CD14-positive monocyte (primary cell): ENCODE results near the gene TOR1A. TPM values are rescaled to one million over a fixed set of nuclear protein-coding genes. Genes with fewer than 3 reads are reported as not detected.

Experiments used
- DNase-seq, 3 donors: peaks; one replicate each; pipeline ENCODE4 v3.0.0-alpha.2; 2011 to 2022
- H2AFZ ChIP-seq: 2 replicates; pipeline ENCODE4 v1.6.0; 2012; ENCODE audit warnings: mild to moderate bottlenecking, low read depth, low read length, inconsistent platforms; ENCODE audit not compliant: insufficient read depth, poor library complexity, severe bottlenecking
- H3K27ac ChIP-seq, 2 donors: 1 replicate in 1 of 2; 2 replicates in 1 of 2; pipeline ENCODE4 v1.5.1; 2012 to 2013; ENCODE audit warnings: low read length in 2 of 2, control low read depth in 1 of 2, inconsistent platforms in 1 of 2, low read depth in 1 of 2, mild to moderate bottlenecking in 1 of 2
- H3K27me3 ChIP-seq, 2 donors: one replicate each; pipeline versions ENCODE4 v1.6.0 to v1.6.1; 2011 to 2013; ENCODE audit warnings: low read length in 2 of 2; ENCODE audit not compliant: control insufficient read depth in 2 of 2, insufficient read depth in 2 of 2
- H3K36me3 ChIP-seq, 2 donors: replicated peaks in 1 of 2; 1 replicate in 1 of 2; 2 replicates in 1 of 2; pipeline versions ENCODE4 v1.5.1 to v1.6.1; 2012 to 2013; ENCODE audit warnings: low read length in 2 of 2, control low read depth in 1 of 2, inconsistent platforms in 1 of 2, mild to moderate bottlenecking in 1 of 2; ENCODE audit not compliant: insufficient read depth in 2 of 2, control insufficient read depth in 1 of 2
- H3K4me1 ChIP-seq, 2 donors: 1 replicate in 1 of 2; 2 replicates in 1 of 2; pipeline versions ENCODE4 v1.5.1 to v1.6.1; 2012 to 2013; ENCODE audit warnings: low read length in 2 of 2, control low read depth in 1 of 2, inconsistent platforms in 1 of 2, mild to moderate bottlenecking in 1 of 2, moderate library complexity in 1 of 2; ENCODE audit not compliant: insufficient read depth in 2 of 2, control insufficient read depth in 1 of 2
- H3K4me2 ChIP-seq: replicated peaks from 2 replicates; pipeline ENCODE3; 2012; ENCODE audit warnings: low read length, moderate library complexity, mild to moderate bottlenecking; ENCODE audit not compliant: poor library complexity, severe bottlenecking; ENCODE audit errors: extremely low read depth
- H3K4me3 ChIP-seq, 3 experiments: fragments of 200-600 bp in 1 of 3; sonication (generic) in 1 of 3; replicated peaks in 1 of 3; 1 replicate in 2 of 3; 2 replicates in 1 of 3; pipeline ENCODE4 v1.5.1; 2011 to 2013; ENCODE audit warnings: low read length in 3 of 3, mild to moderate bottlenecking in 3 of 3, control low read depth in 2 of 3, low read depth in 2 of 3, inconsistent platforms in 1 of 3, moderate library complexity in 1 of 3
- H3K79me2 ChIP-seq: 2 replicates; pipeline ENCODE4 v1.6.0; 2012; ENCODE audit warnings: mild to moderate bottlenecking, control low read depth, inconsistent platforms, low read length, moderate library complexity; ENCODE audit not compliant: insufficient read depth
- H3K9ac ChIP-seq: 2 replicates; pipeline ENCODE4 v1.6.0; 2017; ENCODE audit warnings: low read length, mild to moderate bottlenecking; ENCODE audit not compliant: insufficient read depth, poor library complexity, severe bottlenecking
- H3K9me3 ChIP-seq, 2 donors: replicated peaks in 1 of 2; 1 replicate in 1 of 2; 2 replicates in 1 of 2; pipeline versions ENCODE4 v1.5.1 to v1.6.1; 2012 to 2013; ENCODE audit warnings: low read length in 2 of 2, control low read depth in 1 of 2; ENCODE audit not compliant: control insufficient read depth in 1 of 2, insufficient read depth in 1 of 2
- H4K20me1 ChIP-seq: 2 replicates; pipeline ENCODE4 v1.6.0; 2012; ENCODE audit warnings: mild to moderate bottlenecking, low read length, control low read depth, moderate library complexity; ENCODE audit not compliant: insufficient read depth
- H3K27ac Mint-ChIP-seq, 7 donors: one replicate each; pipeline ENCODE4 v1.8.0; 2020; ENCODE audit warnings: mild to moderate bottlenecking in 7 of 7, mixed read lengths in 7 of 7, moderate library complexity in 6 of 7, inconsistent platforms in 2 of 7
- H3K27me3 Mint-ChIP-seq, 3 donors: one replicate each; pipeline ENCODE4 v1.8.0; 2021 to 2022; ENCODE audit warnings: low read depth in 3 of 3, mild to moderate bottlenecking in 3 of 3, mixed read lengths in 3 of 3, moderate library complexity in 3 of 3, inconsistent platforms in 1 of 3
- H3K36me3 Mint-ChIP-seq, 2 donors: one replicate each; pipeline ENCODE4 v1.8.0; 2020; ENCODE audit warnings: mixed read lengths in 2 of 2, inconsistent platforms in 1 of 2, mild to moderate bottlenecking in 1 of 2
- H3K4me1 Mint-ChIP-seq: one replicate; pipeline ENCODE4 v1.8.0; 2020; ENCODE audit warnings: mild to moderate bottlenecking, mixed read lengths
- H3K4me3 Mint-ChIP-seq, 2 donors: one replicate each; pipeline ENCODE4 v1.8.0; 2020; ENCODE audit warnings: mild to moderate bottlenecking in 2 of 2, mixed read lengths in 2 of 2, moderate library complexity in 1 of 2
- H3K9me3 Mint-ChIP-seq, 7 donors: one replicate each; pipeline ENCODE4 v1.8.0; 2020 to 2022; ENCODE audit warnings: mixed read lengths in 7 of 7, mild to moderate bottlenecking in 6 of 7, moderate library complexity in 6 of 7, inconsistent platforms in 2 of 7
- CTCF ChIP-seq: fragments of 200-600 bp; IDR thresholded peaks from one replicate; pipeline ENCODE4 v1.8.0; 2022; ENCODE audit warnings: antibody characterized with exemption, mild to moderate bottlenecking
- WGBS: methylation state at CpG from one replicate; pipeline ENCODE4 v1.1.5; 2013; ENCODE audit warnings: missing lambda C conversion rate; ENCODE audit not compliant: insufficient coverage; 5-methylcytosine and 5-hydroxymethylcytosine counted together
- intact Hi-C, 2 donors: fragments of 100-400 bp; cut with micrococcal nuclease; formaldehyde crosslinking; loops; one replicate each; pipeline versions ENCODE4 v1.15.0 to v1.15.1; 2023
- polyA plus RNA-seq, 3 donors: library from polyadenylated mRNA; depleted of rRNA in 1 of 3; unstranded in 2 of 3; stranded (reverse) in 1 of 3; fragments of 300-500 nt in 2 of 3; fragments of >200 nt in 1 of 3; fragmentation: Illumina TruSeq in 2 of 3; gene quantifications; 1 replicate in 2 of 3; 2 replicates in 1 of 3; pipeline ENCODE4 v1.2.3, GENCODE V29; 2012 to 2021

TOR1A gene
- polyA plus RNA-seq, 3 donors: 41.2 to 95.3 (median 89.6) TPM

- H3K4me1 ChIP-seq: peaks cover 68 to 75% of the 10 kb centered on the region in 2 donors
- intact Hi-C loops: loop anchor here in 1 of 2 donors (10.0 kb wide), 1 partner anchor 434 kb away; no protein-coding TSS in a partner anchor
Observed at GRCh38 chr9:129778469-129778868, 45.5 kb downstream of the TOR1A start.

DNA sequence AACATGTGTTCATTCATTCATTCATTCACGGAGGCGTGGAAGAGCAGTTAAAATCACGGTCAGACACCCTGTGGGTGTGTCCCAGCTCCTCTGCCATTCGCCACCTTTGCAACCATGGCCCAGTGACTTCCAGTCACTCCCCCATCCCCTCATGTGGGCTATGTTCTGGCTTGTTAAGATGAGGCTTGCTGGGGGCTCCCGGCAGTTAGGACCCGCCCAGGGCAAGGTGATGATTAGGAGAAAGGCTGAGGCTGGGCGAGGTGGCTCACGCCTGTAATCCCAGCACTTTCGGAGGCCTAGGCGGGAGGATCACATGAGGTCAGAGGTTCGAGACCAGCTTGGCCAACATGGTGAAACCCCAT is 46.2 kb downstream of the TOR1A start:
- H3K9ac ChIP-seq: no peak overlapping the region
- Mint-ChIP-seq H3K4me1 (peaks cover 78% of the 10 kb centered on the region), H3K27me3 (peaks cover 10 to 15% (median 11%) of the 10 kb centered on the region in 3 donors), H3K4me3 (peak overlapping the region; percentile 52 to 83), H3K9me3 (peaks cover 0 to 2% (median 0%) of the 10 kb centered on the region in 7 donors), H3K27ac (peak overlapping the region; percentile 95 to 99 (median 97)), H3K36me3 (peaks cover 2 to 8% of the 10 kb centered on the region in 2 donors)
- peak overlapping the region in 1 of 3 experiments; percentile 37 for H3K4me3 ChIP-seq
- H3K4me2 ChIP-seq: peak overlapping the region; percentile 36
- H3K79me2 ChIP-seq: no peaks in the 10 kb centered on the region
- H3K36me3 ChIP-seq: no peaks in the 10 kb centered on the region
- no peaks in the 10 kb centered on the region for H3K9me3 ChIP-seq
- H3K27ac ChIP-seq: peak overlapping the region; percentile 57 to 81
- DNase-seq: no peak
- peaks cover 73 to 79% of the 10 kb centered on the region in 2 donors for H3K4me1 ChIP-seq
- no peaks in the 10 kb centered on the region for H3K27me3 ChIP-seq
- no peaks in the 10 kb centered on the region for H4K20me1 ChIP-seq
- WGBS: no CpG with 5 or more reads among the region's 11 CpGs
- TF ChIP-seq CTCF: no peak
- H2AFZ ChIP-seq: no peak overlapping the region
- intact Hi-C loops: loop anchor here (1.0 to 10.0 kb wide), 4 partner anchors 15 to 433 kb away; no protein-coding TSS in a partner anchor

More at GRCh38 chr9:129778469-129778868, 45.5 kb downstream of the TOR1A start:
- Mint-ChIP-seq H3K9me3 (peaks cover 0 to 2% (median 0%) of the 10 kb centered on the region in 7 donors), H3K27me3 (peaks cover 10 to 17% (median 11%) of the 10 kb centered on the region in 3 donors), H3K27ac (peak overlapping the region in 5 of 7 donors; percentile 45 to 99 (median 97)), H3K4me1 (peaks cover 73% of the 10 kb centered on the region), H3K4me3 (no peak overlapping the region), H3K36me3 (peaks cover 2 to 6% of the 10 kb centered on the region in 2 donors)
- H3K9ac ChIP-seq: no peak overlapping the region
- H4K20me1 ChIP-seq: no peaks in the 10 kb centered on the region
- H3K79me2 ChIP-seq: no peaks in the 10 kb centered on the region
- H3K27ac ChIP-seq: no peak overlapping the region
- TF ChIP-seq CTCF: no peak
- H3K36me3 ChIP-seq: no peaks in the 10 kb centered on the region
- no peak overlapping the region for H3K4me2 ChIP-seq
- no peak overlapping the region for H2AFZ ChIP-seq
- WGBS: 83% methylated on average over 1 of the region's 3 CpGs
- no peak for DNase-seq
- no peaks in the 10 kb centered on the region for H3K27me3 ChIP-seq
- H3K9me3 ChIP-seq: no peaks in the 10 kb centered on the region
- no peak overlapping the region for H3K4me3 ChIP-seq
